ENCODE results near the gene GTF2F2.

DNA sequence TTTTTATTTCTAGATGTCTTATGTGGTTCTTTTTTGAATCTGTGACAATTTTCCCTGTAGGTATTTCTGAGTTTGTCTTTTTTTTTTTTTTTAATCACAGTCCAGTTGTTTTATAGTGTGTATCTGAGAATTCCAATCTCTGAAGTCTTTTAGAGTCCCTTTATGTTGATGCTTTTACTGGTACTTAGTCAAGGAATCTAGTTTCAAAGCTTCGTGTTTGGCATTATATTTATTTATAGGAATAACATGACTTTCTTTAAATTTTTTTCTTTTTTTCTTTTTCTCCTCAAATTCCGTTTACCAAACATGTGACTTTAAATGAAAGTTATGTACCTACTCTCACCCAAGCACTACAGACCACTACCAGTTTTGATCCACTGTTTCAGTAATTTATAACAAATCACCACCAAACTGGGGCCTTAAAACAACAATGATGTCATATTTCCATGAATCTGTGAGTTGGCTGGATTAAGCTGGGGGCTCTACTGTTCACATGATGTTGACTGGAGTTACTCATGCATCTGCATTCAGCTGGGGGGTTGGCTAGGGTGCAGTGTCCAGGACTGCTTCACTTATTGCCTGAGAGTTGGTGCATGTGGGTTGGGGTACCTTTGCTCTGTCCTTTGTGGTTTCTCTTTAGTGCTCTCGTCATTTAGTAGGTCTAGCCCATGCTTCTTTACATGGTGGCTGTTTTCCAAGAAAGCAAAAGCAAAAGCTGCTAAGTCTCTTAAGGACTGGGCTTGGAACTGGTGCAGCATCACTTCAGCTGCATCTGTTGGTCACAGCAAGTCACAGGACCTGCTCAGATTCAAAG is 58.2 kb downstream of the GTF2F2 start:
- no peak for TF ChIP-seq GATA2 (IDR thresholded peaks at IDR 0.05; ENCODE audit: low read depth, low read length)
- no peak for TF ChIP-seq GATA3 (IDR thresholded peaks at IDR 0.05; ENCODE audit: low read depth, low read length)

Data from SH-SY5Y (cell line).